ENCODE measurements around the gene MKX.

MKX gene

GRCh38 chr10:27679369-27679912, 66.2 kb downstream of the MKX start:
- Histone ChIP-seq H3K14ac (ENCODE audit: low read length in 2 of 2) (no peak overlapping the region), H3K23ac (ENCODE audit: low read length in 2 of 2) (no peak overlapping the region), H3K27me3 (ENCODE audit: control insufficient read depth in 1 of 2, insufficient read depth in 1 of 2, low read length in 2 of 2) (no peaks in the 10 kb centered on the region), H3K9me3 (ENCODE audit: control insufficient read depth, low read length) (no peaks in the 10 kb centered on the region), H4K91ac (ENCODE audit: low read length) (no peak overlapping the region), H2AFZ (ENCODE audit: low read depth, low read length) (no peak overlapping the region), H3K79me1 (replicated peaks; ENCODE audit: low read length, poor library complexity, severe bottlenecking) (no peaks in the 10 kb centered on the region), H4K8ac (ENCODE audit: low read length) (no peak overlapping the region), H3K36me3 (ENCODE audit: control insufficient read depth in 1 of 2, insufficient read depth in 2 of 2, low read depth in 1 of 2, low read length in 2 of 2) (no peaks in the 10 kb centered on the region), H3K4me1 (ENCODE audit: control insufficient read depth, insufficient read depth, low read depth, low read length) (peaks cover 1% of the 10 kb centered on the region), H3K4me2 (ENCODE audit: low read length, poor library complexity, severe bottlenecking) (no peak overlapping the region), H2BK12ac (ENCODE audit: low read length in 2 of 2) (no peak overlapping the region), H3K9ac (ENCODE audit: low read length) (no peak overlapping the region), H3K4me3 (ENCODE audit: insufficient read depth in 1 of 2, low read depth in 1 of 2, low read length in 2 of 2) (no peak overlapping the region), H3K4ac (ENCODE audit: low read depth in 1 of 2, low read length in 2 of 2) (no peak overlapping the region), H2AK5ac (ENCODE audit: low read length, severe bottlenecking) (no peak overlapping the region), H3K18ac (ENCODE audit: low read depth in 1 of 2, low read length in 2 of 2) (no peak overlapping the region), H3K27ac (ENCODE audit: low read length, poor library complexity, severe bottlenecking) (no peak overlapping the region), H2BK120ac (ENCODE audit: low read depth, low read length) (no peak overlapping the region), H2BK5ac (ENCODE audit: low read depth, low read length, poor library complexity, severe bottlenecking) (no peak overlapping the region), H2BK15ac (ENCODE audit: low read depth, poor library complexity, severe bottlenecking) (no peak overlapping the region)
- 40% methylated on average over 4 of the region's 5 CpGs for WGBS
- no peak for DNase-seq

DNA sequence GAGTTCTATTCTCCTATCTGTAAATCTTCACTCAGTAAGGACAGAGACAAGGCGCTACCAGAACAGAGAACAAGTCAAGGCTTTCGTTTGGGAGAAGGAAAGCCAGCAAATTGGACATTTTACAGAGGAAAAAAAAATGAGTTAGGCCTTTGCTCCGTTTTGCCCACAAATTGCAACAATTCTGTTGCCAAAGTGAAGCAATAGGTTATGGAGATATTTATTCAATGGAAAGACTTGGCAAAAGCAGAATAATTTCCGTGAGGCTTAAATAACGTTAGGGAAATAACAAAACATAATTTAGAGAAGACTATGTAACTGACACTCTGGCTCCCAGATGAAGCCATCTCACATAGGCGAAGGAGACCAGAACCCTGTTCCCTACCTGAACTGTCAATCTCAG, 67.5 kb downstream of the MKX start:
- Histone ChIP-seq H3K18ac (ENCODE audit: low read depth in 1 of 2, low read length in 2 of 2) (no peak overlapping the region), H2BK12ac (ENCODE audit: low read length in 2 of 2) (no peak overlapping the region), H4K8ac (ENCODE audit: low read length) (no peak overlapping the region), H2AK5ac (ENCODE audit: low read length, severe bottlenecking) (no peak overlapping the region), H3K4me1 (ENCODE audit: control insufficient read depth, insufficient read depth, low read depth, low read length) (peaks cover 1% of the 10 kb centered on the region), H3K79me1 (replicated peaks; ENCODE audit: low read length, poor library complexity, severe bottlenecking) (no peaks in the 10 kb centered on the region), H4K91ac (ENCODE audit: low read length) (no peak overlapping the region), H3K9ac (ENCODE audit: low read length) (no peak overlapping the region), H3K4me2 (ENCODE audit: low read length, poor library complexity, severe bottlenecking) (no peak overlapping the region), H3K9me3 (ENCODE audit: control insufficient read depth, low read length) (no peaks in the 10 kb centered on the region), H3K27ac (ENCODE audit: low read length, poor library complexity, severe bottlenecking) (no peak overlapping the region), H3K4ac (ENCODE audit: low read depth in 1 of 2, low read length in 2 of 2) (no peak overlapping the region), H3K14ac (ENCODE audit: low read length in 2 of 2) (no peak overlapping the region), H3K36me3 (ENCODE audit: control insufficient read depth in 1 of 2, insufficient read depth in 2 of 2, low read depth in 1 of 2, low read length in 2 of 2) (no peaks in the 10 kb centered on the region), H2BK120ac (ENCODE audit: low read depth, low read length) (no peak overlapping the region), H3K23ac (ENCODE audit: low read length in 2 of 2) (no peak overlapping the region), H3K4me3 (ENCODE audit: insufficient read depth in 1 of 2, low read depth in 1 of 2, low read length in 2 of 2) (no peak overlapping the region), H2AFZ (ENCODE audit: low read depth, low read length) (no peak overlapping the region), H2BK15ac (ENCODE audit: low read depth, poor library complexity, severe bottlenecking) (no peak overlapping the region), H2BK5ac (ENCODE audit: low read depth, low read length, poor library complexity, severe bottlenecking) (no peak overlapping the region), H3K27me3 (ENCODE audit: control insufficient read depth in 1 of 2, insufficient read depth in 1 of 2, low read length in 2 of 2) (no peaks in the 10 kb centered on the region)
- WGBS: 75% methylated on average over 6 of the region's 6 CpGs
- DNase-seq: no peak

GRCh38 chr10:27673065-27673464, 72.6 kb downstream of the MKX start:
- H3K27me3 ChIP-seq (ENCODE audit: control insufficient read depth in 1 of 2, insufficient read depth in 1 of 2, low read length in 2 of 2): no peaks in the 10 kb centered on the region
- DNase-seq: no peak
- H3K27ac ChIP-seq (ENCODE audit: low read length, poor library complexity, severe bottlenecking): no peak overlapping the region

GRCh38 chr10:27671821-27672220, 73.8 kb downstream of the MKX start:
- Histone ChIP-seq H4K8ac (ENCODE audit: low read length) (no peak overlapping the region), H3K4me1 (ENCODE audit: control insufficient read depth, insufficient read depth, low read depth, low read length) (no peaks in the 10 kb centered on the region), H3K4me3 (ENCODE audit: insufficient read depth in 1 of 2, low read depth in 1 of 2, low read length in 2 of 2) (no peak overlapping the region), H2BK5ac (ENCODE audit: low read depth, low read length, poor library complexity, severe bottlenecking) (no peak overlapping the region), H2BK15ac (ENCODE audit: low read depth, poor library complexity, severe bottlenecking) (no peak overlapping the region), H3K18ac (ENCODE audit: low read depth in 1 of 2, low read length in 2 of 2) (no peak overlapping the region), H3K23ac (ENCODE audit: low read length in 2 of 2) (no peak overlapping the region), H3K79me1 (replicated peaks; ENCODE audit: low read length, poor library complexity, severe bottlenecking) (no peaks in the 10 kb centered on the region), H3K27ac (ENCODE audit: low read length, poor library complexity, severe bottlenecking) (no peak overlapping the region), H3K9ac (ENCODE audit: low read length) (no peak overlapping the region), H3K36me3 (ENCODE audit: control insufficient read depth in 1 of 2, insufficient read depth in 2 of 2, low read depth in 1 of 2, low read length in 2 of 2) (no peaks in the 10 kb centered on the region), H2BK12ac (ENCODE audit: low read length in 2 of 2) (no peak overlapping the region), H4K91ac (ENCODE audit: low read length) (no peak overlapping the region), H3K4me2 (ENCODE audit: low read length, poor library complexity, severe bottlenecking) (no peak overlapping the region), H3K9me3 (ENCODE audit: control insufficient read depth, low read length) (no peaks in the 10 kb centered on the region), H2AK5ac (ENCODE audit: low read length, severe bottlenecking) (no peak overlapping the region), H2BK120ac (ENCODE audit: low read depth, low read length) (no peak overlapping the region), H3K14ac (ENCODE audit: low read length in 2 of 2) (no peak overlapping the region), H2AFZ (ENCODE audit: low read depth, low read length) (no peak overlapping the region), H3K4ac (ENCODE audit: low read depth in 1 of 2, low read length in 2 of 2) (no peak overlapping the region), H3K27me3 (ENCODE audit: control insufficient read depth in 1 of 2, insufficient read depth in 1 of 2, low read length in 2 of 2) (no peaks in the 10 kb centered on the region)
- no peak for DNase-seq
- WGBS: 64% methylated on average over 4 of the region's 4 CpGs

More at GRCh38 chr10:27673065-27673464, 72.6 kb downstream of the MKX start:
- H2BK5ac ChIP-seq (ENCODE audit: low read depth, low read length, poor library complexity, severe bottlenecking): no peak overlapping the region
- no peak overlapping the region for H3K4me3 ChIP-seq (ENCODE audit: insufficient read depth in 1 of 2, low read depth in 1 of 2, low read length in 2 of 2)
- H3K36me3 ChIP-seq (ENCODE audit: control insufficient read depth in 1 of 2, insufficient read depth in 2 of 2, low read depth in 1 of 2, low read length in 2 of 2): no peaks in the 10 kb centered on the region
- no peak overlapping the region for H3K4ac ChIP-seq (ENCODE audit: low read depth in 1 of 2, low read length in 2 of 2)
- no peak overlapping the region for H3K18ac ChIP-seq (ENCODE audit: low read depth in 1 of 2, low read length in 2 of 2)
- no peak overlapping the region for H4K91ac ChIP-seq (ENCODE audit: low read length)
- no peak overlapping the region for H2BK12ac ChIP-seq (ENCODE audit: low read length in 2 of 2)
- H3K14ac ChIP-seq (ENCODE audit: low read length in 2 of 2): no peak overlapping the region
- no peak overlapping the region for H2AFZ ChIP-seq (ENCODE audit: low read depth, low read length)
- H2BK15ac ChIP-seq (ENCODE audit: low read depth, poor library complexity, severe bottlenecking): no peak overlapping the region
- no peak overlapping the region for H2AK5ac ChIP-seq (ENCODE audit: low read length, severe bottlenecking)
- H3K4me1 ChIP-seq (ENCODE audit: control insufficient read depth, insufficient read depth, low read depth, low read length): no peaks in the 10 kb centered on the region
- no peaks in the 10 kb centered on the region for H3K9me3 ChIP-seq (ENCODE audit: control insufficient read depth, low read length)
- H3K79me1 ChIP-seq (replicated peaks; ENCODE audit: low read length, poor library complexity, severe bottlenecking): no peaks in the 10 kb centered on the region
- no peak overlapping the region for H3K4me2 ChIP-seq (ENCODE audit: low read length, poor library complexity, severe bottlenecking)
- no peak overlapping the region for H3K23ac ChIP-seq (ENCODE audit: low read length in 2 of 2)
- H2BK120ac ChIP-seq (ENCODE audit: low read depth, low read length): no peak overlapping the region
- no peak overlapping the region for H4K8ac ChIP-seq (ENCODE audit: low read length)
- no peak overlapping the region for H3K9ac ChIP-seq (ENCODE audit: low read length)

All from mesenchymal stem cell (in vitro differentiated cells and primary cell).